ENCODE measurements around the gene CD82. TPM values are rescaled to one million over a fixed set of nuclear protein-coding genes. Genes with fewer than 3 reads are reported as not detected.

Gene CD82
- total RNA-seq, 2 donors from 2014 or later, result 15.4 to 23.4 TPM

GRCh38 chr11:44652901-44653644, 87.6 kb downstream of the CD82 start:
- ATAC-seq (ENCODE audit: insufficient number of reproducible peaks, low FRiP score, low read depth) (no peak), DNase-seq (ENCODE audit: low spot score) (no peak)
- Histone ChIP-seq H3K27me3 (replicated peaks; ENCODE audit: insufficient read depth) (no peaks in the 10 kb centered on the region), H3K27ac (no peak overlapping the region), H3K4me1 (ENCODE audit: control insufficient read depth in 1 of 2, low read depth in 2 of 2) (no peaks in the 10 kb centered on the region), H3K4me3 (no peak overlapping the region), H3K9me3 (no peaks in the 10 kb centered on the region), H3K36me3 (no peaks in the 10 kb centered on the region)
- no peak for TF ChIP-seq CTCF (IDR thresholded peaks at IDR 0.05)

- TF ChIP-seq CTCF (IDR thresholded peaks at IDR 0.05), result no peak
- DNase-seq (ENCODE audit: low spot score) (no peak), ATAC-seq (ENCODE audit: insufficient number of reproducible peaks, low FRiP score, low read depth) (no peak)
- H3K36me3 ChIP-seq, result no peaks in the 10 kb centered on the region
- H3K4me1 ChIP-seq (ENCODE audit: control insufficient read depth in 1 of 2, low read depth in 2 of 2), result peaks cover 0 to under 1% of the 10 kb centered on the region in 2 donors
- H3K27me3 ChIP-seq (replicated peaks; ENCODE audit: insufficient read depth), result no peaks in the 10 kb centered on the region
- H3K4me3 ChIP-seq, result no peak overlapping the region
- H3K9me3 ChIP-seq, result no peaks in the 10 kb centered on the region
- no peak overlapping the region for H3K27ac ChIP-seq
These were observed 88.6 kb downstream of the CD82 start for GRCh38 chr11:44654057-44654456.

- no peak for TF ChIP-seq CTCF (IDR thresholded peaks at IDR 0.05)
- Histone ChIP-seq H3K27ac (no peak overlapping the region), H3K9me3 (no peaks in the 10 kb centered on the region), H3K4me1 (ENCODE audit: control insufficient read depth in 1 of 2, low read depth in 2 of 2) (peaks cover 0 to 6% of the 10 kb centered on the region in 2 donors), H3K4me3 (no peak overlapping the region), H3K27me3 (replicated peaks; ENCODE audit: insufficient read depth) (no peaks in the 10 kb centered on the region), H3K36me3 (no peaks in the 10 kb centered on the region)
- no peak for ATAC-seq (ENCODE audit: insufficient number of reproducible peaks, low FRiP score, low read depth)
- DNase-seq (ENCODE audit: low spot score), result no peak
These were observed 89.1 kb downstream of the CD82 start for GRCh38 chr11:44654596-44654995.

- TF ChIP-seq CTCF (IDR thresholded peaks at IDR 0.05), result no peak
- DNase-seq (ENCODE audit: low spot score), result no peak
- Histone ChIP-seq H3K27me3 (replicated peaks; ENCODE audit: insufficient read depth) (no peaks in the 10 kb centered on the region), H3K9me3 (no peaks in the 10 kb centered on the region), H3K4me1 (ENCODE audit: control insufficient read depth in 1 of 2, low read depth in 2 of 2) (peaks cover 0 to 15% of the 10 kb centered on the region in 2 donors), H3K27ac (no peak overlapping the region), H3K4me3 (no peak overlapping the region), H3K36me3 (no peaks in the 10 kb centered on the region)
- no peak for ATAC-seq (ENCODE audit: insufficient number of reproducible peaks, low FRiP score, low read depth)
These were observed 92.5 kb downstream of the CD82 start for GRCh38 chr11:44657836-44658505.

- ATAC-seq (ENCODE audit: insufficient number of reproducible peaks, low FRiP score, low read depth) (no peak), DNase-seq (ENCODE audit: low spot score) (no peak)
- TF ChIP-seq CTCF (IDR thresholded peaks at IDR 0.05), result no peak
- Histone ChIP-seq H3K4me1 (ENCODE audit: control insufficient read depth in 1 of 2, low read depth in 2 of 2) (peaks cover 0 to 15% of the 10 kb centered on the region in 2 donors), H3K9me3 (no peaks in the 10 kb centered on the region), H3K27ac (no peak overlapping the region), H3K4me3 (no peak overlapping the region), H3K27me3 (replicated peaks; ENCODE audit: insufficient read depth) (no peaks in the 10 kb centered on the region), H3K36me3 (no peaks in the 10 kb centered on the region)
These were observed 93.0 kb downstream of the CD82 start for GRCh38 chr11:44658506-44658850.

All from thoracic aorta (tissue), 2 donors.